MM.1S (cell line): Measurements from ENCODE around the gene ABL2.

ENCODE experiments used
- CTCF ChIP-seq: fragments of 300-600 bp; sonication (generic); IDR thresholded peaks from 2 replicates; pipeline ENCODE4 v1.5.1; 2016; ENCODE audit warnings: antibody characterized with exemption, low read length, mixed read lengths
- EZH2 ChIP-seq: fragments of 300-600 bp; sonication (generic); optimal IDR thresholded peaks from 2 replicates; pipeline ENCODE3; 2017; ENCODE audit warnings: low read depth, mild to moderate bottlenecking, antibody characterized with exemption, low read length, mixed read lengths

- TF ChIP-seq CTCF, result no peak
- no peak for TF ChIP-seq EZH2
Measured at GRCh38 chr1:179141592-179142251, 87.8 kb downstream of the ABL2 start.
